Measurements from ENCODE around the gene NOP14. TPM values are rescaled to one million over a fixed set of nuclear protein-coding genes. Genes with fewer than 3 reads are reported as not detected.
A peak's percentile ranks its signal among the peaks of the same experiment; 100 is the strongest.

Gene NOP14
- polyA plus RNA-seq, 2 of the 4 experiments (the other 2 are of a cell fraction) = 18.9 to 30.2 TPM

- TF ChIP-seq JUN (IDR thresholded peaks at IDR 0.05) (no peak), ZC3H11A (IDR thresholded peaks at IDR 0.05) (no peak), CHD2 (IDR thresholded peaks at IDR 0.05; ENCODE audit: low read length, partially characterized antibody) (no peak), EHMT2 (IDR thresholded peaks at IDR 0.05; ENCODE audit: low read depth) (no peak), HEYL (CRISPR knock-in tag; IDR thresholded peaks at IDR 0.05) (no peak), JUNB (IDR thresholded peaks at IDR 0.05) (no peak), EHF (CRISPR knock-in tag; IDR thresholded peaks at IDR 0.05) (no peak), GATA3 (IDR thresholded peaks at IDR 0.05; ENCODE audit: borderline replicate concordance) (no peak), POLR2AphosphoS2 (conservative IDR thresholded peaks at IDR 0.05; ENCODE audit: low read length) (no peak), CBX2 (IDR thresholded peaks at IDR 0.05; ENCODE audit: borderline replicate concordance, low read depth) (no peak)
- TF ChIP-seq, protein P1, sequence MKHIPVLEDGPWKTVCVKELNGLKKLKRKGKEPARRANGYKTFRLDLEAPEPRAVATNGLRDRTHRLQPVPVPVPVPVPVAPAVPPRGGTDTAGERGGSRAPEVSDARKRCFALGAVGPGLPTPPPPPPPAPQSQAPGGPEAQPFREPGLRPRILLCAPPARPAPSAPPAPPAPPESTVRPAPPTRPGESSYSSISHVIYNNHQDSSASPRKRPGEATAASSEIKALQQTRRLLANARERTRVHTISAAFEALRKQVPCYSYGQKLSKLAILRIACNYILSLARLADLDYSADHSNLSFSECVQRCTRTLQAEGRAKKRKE (CRISPR knock-in tag; IDR thresholded peaks at IDR 0.05; ENCODE audit: low read depth) = no peak
- TF ChIP-seq, protein P2, sequence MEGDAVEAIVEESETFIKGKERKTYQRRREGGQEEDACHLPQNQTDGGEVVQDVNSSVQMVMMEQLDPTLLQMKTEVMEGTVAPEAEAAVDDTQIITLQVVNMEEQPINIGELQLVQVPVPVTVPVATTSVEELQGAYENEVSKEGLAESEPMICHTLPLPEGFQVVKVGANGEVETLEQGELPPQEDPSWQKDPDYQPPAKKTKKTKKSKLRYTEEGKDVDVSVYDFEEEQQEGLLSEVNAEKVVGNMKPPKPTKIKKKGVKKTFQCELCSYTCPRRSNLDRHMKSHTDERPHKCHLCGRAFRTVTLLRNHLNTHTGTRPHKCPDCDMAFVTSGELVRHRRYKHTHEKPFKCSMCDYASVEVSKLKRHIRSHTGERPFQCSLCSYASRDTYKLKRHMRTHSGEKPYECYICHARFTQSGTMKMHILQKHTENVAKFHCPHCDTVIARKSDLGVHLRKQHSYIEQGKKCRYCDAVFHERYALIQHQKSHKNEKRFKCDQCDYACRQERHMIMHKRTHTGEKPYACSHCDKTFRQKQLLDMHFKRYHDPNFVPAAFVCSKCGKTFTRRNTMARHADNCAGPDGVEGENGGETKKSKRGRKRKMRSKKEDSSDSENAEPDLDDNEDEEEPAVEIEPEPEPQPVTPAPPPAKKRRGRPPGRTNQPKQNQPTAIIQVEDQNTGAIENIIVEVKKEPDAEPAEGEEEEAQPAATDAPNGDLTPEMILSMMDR (IDR thresholded peaks at IDR 0.05) = no peak
Measured at GRCh38 chr4:2937986-2938385, 25.2 kb downstream of the NOP14 start (continued).

GRCh38 chr4:2937146-2937857 lies 25.9 kb downstream of the NOP14 start:
- FAIRE-seq (no peak), ATAC-seq (no peak), DNase-seq (ENCODE audit: low read depth in 1 of 2, low spot score in 1 of 2) (peak in 1 of 2 experiments; percentile 29)
- Histone ChIP-seq H3K9me3 (no peaks in the 10 kb centered on the region), H3K4me1 (peaks cover 34% of the 10 kb centered on the region), H3K27ac (peak overlapping the region; percentile 10 to 96; a peak in 3 of 6 replicates), H3K4me2 (peak overlapping the region; percentile 93; the same call in 2 of the 3 replicates), H3K4me3 (no peak overlapping the region)
- ChIA-PET POLR2A (no interaction called here), CTCF (interaction anchor here (0.8 to 2.2 kb wide), 3 partner anchors 10 to 107 kb away, joined by 3 to 7 read pairs (median 3); no protein-coding TSS in a partner anchor)
- TF ChIP-seq HES2 (IDR thresholded peaks at IDR 0.05) (no peak), KDM1A (IDR thresholded peaks at IDR 0.05; ENCODE audit: low read depth) (no peak), CBX8 (IDR thresholded peaks at IDR 0.05) (no peak), ZSCAN20 (CRISPR knock-in tag; IDR thresholded peaks at IDR 0.05) (no peak), SMC3 (IDR thresholded peaks at IDR 0.05) (no peak)
- TF ChIP-seq, protein P3, sequence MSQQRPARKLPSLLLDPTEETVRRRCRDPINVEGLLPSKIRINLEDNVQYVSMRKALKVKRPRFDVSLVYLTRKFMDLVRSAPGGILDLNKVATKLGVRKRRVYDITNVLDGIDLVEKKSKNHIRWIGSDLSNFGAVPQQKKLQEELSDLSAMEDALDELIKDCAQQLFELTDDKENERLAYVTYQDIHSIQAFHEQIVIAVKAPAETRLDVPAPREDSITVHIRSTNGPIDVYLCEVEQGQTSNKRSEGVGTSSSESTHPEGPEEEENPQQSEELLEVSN (IDR thresholded peaks at IDR 0.05; ENCODE audit: borderline replicate concordance, low read depth) = no peak
- TF ChIP-seq, protein P4, sequence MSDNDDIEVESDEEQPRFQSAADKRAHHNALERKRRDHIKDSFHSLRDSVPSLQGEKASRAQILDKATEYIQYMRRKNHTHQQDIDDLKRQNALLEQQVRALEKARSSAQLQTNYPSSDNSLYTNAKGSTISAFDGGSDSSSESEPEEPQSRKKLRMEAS (IDR thresholded peaks at IDR 0.05) = no peak; the same call in 1 of the 2 replicates
- WGBS (ENCODE audit: missing lambda C conversion rate) = 62% methylated on average over 11 of the region's 23 CpGs

DNA sequence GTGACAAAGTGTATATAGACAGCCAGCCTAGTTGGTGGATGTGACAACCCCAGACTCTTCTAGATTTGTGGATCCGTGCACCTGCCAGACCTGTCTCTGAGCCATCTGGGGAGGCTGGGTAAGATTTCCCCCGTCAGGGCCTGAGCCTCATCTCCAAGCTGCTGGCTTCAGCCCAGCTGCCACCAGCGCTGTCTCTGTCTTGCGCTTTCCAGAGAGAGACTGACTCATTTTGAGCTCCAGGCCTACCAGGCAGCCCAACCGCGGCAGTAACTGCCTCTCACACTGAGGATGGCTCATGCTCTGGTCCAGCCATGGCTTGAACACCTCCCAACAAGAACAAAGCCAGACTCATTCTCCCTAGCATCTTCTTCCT lies 26.4 kb downstream of the NOP14 start:
- H3K4me3 ChIP-seq = no peak overlapping the region
- CTCF ChIA-PET = interaction anchor here (0.8 to 2.2 kb wide), 3 partner anchors 10 to 107 kb away, joined by 3 to 7 read pairs (median 3); no protein-coding TSS in a partner anchor
- ATAC-seq = no peak

More for the DNA sequence above, 26.4 kb downstream of the NOP14 start:
- no peaks in the 10 kb centered on the region for H3K9me3 ChIP-seq
- peak overlapping the region in 1 of 2 experiments; percentile 96; a peak in 3 of 6 replicates for H3K27ac ChIP-seq
- H3K4me2 ChIP-seq = peak overlapping the region; percentile 93
- WGBS (ENCODE audit: missing lambda C conversion rate) = 66% methylated on average over 6 of the region's 6 CpGs
- TF ChIP-seq POLR2AphosphoS2 (conservative IDR thresholded peaks at IDR 0.05; ENCODE audit: low read length) (0 out of 2 replicates have a peak, but pooled peaks have one; percentile 57), HES2 (IDR thresholded peaks at IDR 0.05) (no peak), GATA3 (IDR thresholded peaks at IDR 0.05; ENCODE audit: borderline replicate concordance) (no peak)
- FAIRE-seq = no peak
- peaks cover 34% of the 10 kb centered on the region for H3K4me1 ChIP-seq
- DNase-seq (ENCODE audit: low read depth in 1 of 2, low spot score in 1 of 2) = no peak
- POLR2A ChIA-PET = interaction anchor here (1.2 kb wide), 1 partner anchor 8 kb away, joined by 4 read pairs; no protein-coding TSS in a partner anchor

All from A549 (cell line).